NCI-H2196 treated with DMSO at 0.1 percent for 48 hours (cell line): Measurements from ENCODE around the gene RNMT.

Source experiments
- DNase-seq: peaks from one replicate; lab custom pipeline; 2025; ENCODE audit not compliant: unreplicated experiment; lab: John Stamatoyannopoulos, UW

RNMT gene

DNA sequence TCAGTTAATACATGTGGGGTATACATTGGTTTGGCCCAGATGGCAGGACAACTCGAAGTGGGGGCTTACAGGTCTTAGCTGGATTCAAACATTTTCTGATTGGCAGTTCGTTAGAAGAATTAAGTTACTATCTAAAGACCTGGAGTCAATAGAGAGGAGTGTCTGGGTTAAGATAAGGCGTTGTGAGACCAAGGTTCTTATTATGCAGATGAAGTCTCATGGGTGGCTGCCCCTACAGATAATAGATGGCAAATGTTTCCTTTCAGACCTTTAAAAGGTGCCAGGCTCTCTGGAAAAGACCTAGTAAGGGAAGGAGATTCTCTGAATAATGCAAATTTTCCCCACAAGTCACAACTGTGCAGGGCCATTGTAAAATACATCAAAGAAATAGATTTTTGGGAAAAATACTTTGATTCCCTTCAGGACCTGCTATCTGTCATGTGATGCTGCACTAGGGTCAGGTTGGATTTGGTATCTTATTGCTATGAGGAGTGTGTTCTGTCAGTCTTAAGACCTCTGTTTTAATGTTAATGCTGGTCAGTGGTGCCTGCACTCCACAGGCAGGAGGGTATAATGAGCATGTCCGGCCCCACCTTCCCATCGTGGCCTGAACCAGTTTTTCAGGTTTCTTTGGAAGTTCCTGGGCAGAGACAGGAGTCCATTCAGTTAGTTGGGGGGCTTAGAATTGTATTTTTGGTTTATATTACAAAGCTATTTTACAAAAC, 83.2 kb downstream of the RNMT start:
- DNase-seq, result no peak

DNA sequence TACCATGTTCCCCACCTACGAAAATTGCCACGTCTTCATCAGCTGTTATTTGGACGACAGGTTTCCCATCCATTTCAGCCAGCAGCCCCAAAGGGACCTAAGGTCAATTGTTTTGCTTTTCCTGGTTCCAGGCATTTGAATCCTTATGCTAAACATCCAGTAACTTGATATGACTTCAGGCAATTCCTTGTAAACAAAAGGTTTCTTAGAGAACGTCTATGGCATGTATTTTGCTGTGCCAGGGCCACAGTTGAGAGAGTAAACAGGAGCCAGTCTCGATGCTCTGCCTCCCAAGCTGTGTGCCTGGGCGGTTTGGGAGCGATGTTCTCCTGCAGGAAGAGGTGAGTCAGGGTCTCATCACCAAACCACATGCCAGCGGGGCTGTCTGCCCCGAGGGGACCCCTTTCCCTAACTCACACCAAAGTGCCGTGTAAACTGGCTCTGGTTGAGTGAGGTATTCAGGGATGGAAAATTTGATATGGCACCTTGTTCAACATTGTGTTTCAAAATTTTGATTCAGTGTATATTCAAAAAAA, 84.5 kb downstream of the RNMT start:
- no peak for DNase-seq

DNA sequence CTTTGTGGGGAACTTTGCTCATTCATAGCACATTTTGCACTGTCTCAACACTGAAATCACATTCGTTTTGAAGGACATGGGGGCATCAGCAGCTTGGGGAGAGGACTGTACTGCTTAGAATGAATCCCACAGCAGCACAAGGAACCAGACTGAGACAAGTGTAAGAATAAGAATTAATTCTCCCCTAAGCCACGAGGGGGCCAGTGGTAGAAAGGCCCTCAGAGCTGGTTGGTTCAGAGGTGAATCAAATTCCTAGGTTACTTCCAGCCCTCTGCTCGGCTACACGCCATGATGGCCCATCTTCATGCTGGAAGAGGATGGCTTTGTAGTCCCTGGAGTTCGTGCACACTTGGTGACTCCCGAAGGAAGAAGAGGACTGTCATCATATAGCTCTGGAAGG, 85.5 kb downstream of the RNMT start:
- no peak for DNase-seq

DNA sequence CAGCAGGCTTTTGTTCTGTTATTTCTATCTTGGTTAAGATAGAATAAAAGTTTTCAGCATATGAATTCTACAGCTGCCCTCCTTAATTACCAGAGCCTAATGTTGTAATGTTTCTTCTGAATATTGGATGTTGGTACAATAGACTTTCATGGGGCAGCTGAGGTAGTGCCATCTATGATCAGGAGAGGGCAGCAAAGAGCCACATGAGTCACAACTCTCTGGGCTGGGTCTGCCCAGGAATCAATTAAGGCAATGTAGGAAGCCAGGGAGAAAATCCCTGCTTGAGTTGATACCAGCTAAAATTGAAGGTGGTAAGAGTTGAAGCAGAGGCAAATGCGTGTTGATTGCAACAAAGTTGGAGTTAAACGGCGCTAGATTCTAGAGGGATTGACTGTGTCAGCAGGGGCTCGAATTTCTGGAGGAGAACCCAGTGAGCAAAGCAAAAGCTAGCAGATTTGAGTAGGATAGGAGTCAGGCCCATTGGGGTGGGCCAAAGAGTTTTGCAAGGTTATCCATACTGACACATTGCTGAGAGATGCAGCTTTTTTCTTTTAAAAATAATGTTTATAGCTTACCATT, 86.9 kb downstream of the RNMT start:
- DNase-seq, result peak; percentile 32
